ENCODE data around the gene GKAP1. TPM values are rescaled to one million over a fixed set of nuclear protein-coding genes. Genes with fewer than 3 reads are reported as not detected.

Gene GKAP1
- total RNA-seq, 4 donors from 2014 or later = 12.3 to 22.4 (median 13.4) TPM

GRCh38 chr9:83701769-83702168 lies 115.8 kb downstream of the GKAP1 start:
- H3K9me3 ChIP-seq = no peaks in the 10 kb centered on the region
- H3K4me3 ChIP-seq = no peak overlapping the region
- 43% methylated on average over 6 of the region's 6 CpGs for WGBS
- no peaks in the 10 kb centered on the region for H3K27me3 ChIP-seq
- H3K27ac ChIP-seq (replicated peaks in 1 of 4) = peak overlapping the region; percentile 13 to 45 (median 35)
- intact Hi-C loops (cut with DNase I) = no loop called here
- no peaks in the 10 kb centered on the region for H3K36me3 ChIP-seq
- DNase-seq (ENCODE audit: extremely low spot score) = no peak
- peaks cover 42 to 78% (median 73%) of the 10 kb centered on the region in 4 donors for H3K4me1 ChIP-seq
- TF ChIP-seq POLR2A (IDR thresholded peaks at IDR 0.05; ENCODE audit: low read depth) = no peak
- no peak for TF ChIP-seq CTCF (IDR thresholded peaks at IDR 0.05)
- TF ChIP-seq POLR2AphosphoS5 (IDR thresholded peaks at IDR 0.05) = peak in 1 of 2 donors; percentile 24
- TF ChIP-seq EP300 (IDR thresholded peaks at IDR 0.05) = no peak

GRCh38 chr9:83701286-83701685 lies 116.3 kb downstream of the GKAP1 start:
- no peak overlapping the region for H3K4me3 ChIP-seq
- no peaks in the 10 kb centered on the region for H3K27me3 ChIP-seq
- TF ChIP-seq POLR2A (IDR thresholded peaks at IDR 0.05; ENCODE audit: low read depth) = no peak
- no peak for TF ChIP-seq CTCF (IDR thresholded peaks at IDR 0.05)
- TF ChIP-seq POLR2AphosphoS5 (IDR thresholded peaks at IDR 0.05) = no peak
- TF ChIP-seq EP300 (IDR thresholded peaks at IDR 0.05) = no peak
- peak overlapping the region in 3 of 4 donors; percentile 30 to 45 (median 40) for H3K27ac ChIP-seq (replicated peaks in 1 of 4)
- intact Hi-C loops (cut with DNase I) = no loop called here
- no peaks in the 10 kb centered on the region for H3K9me3 ChIP-seq
- WGBS = 93% methylated on average over 1 of the region's 1 CpG
- H3K36me3 ChIP-seq = no peaks in the 10 kb centered on the region
- DNase-seq (ENCODE audit: extremely low spot score) = no peak
- H3K4me1 ChIP-seq = peaks cover 40 to 75% (median 71%) of the 10 kb centered on the region in 4 donors

- Histone ChIP-seq H3K27me3 (no peaks in the 10 kb centered on the region), H3K9me3 (no peaks in the 10 kb centered on the region), H3K4me1 (peaks cover 34 to 75% (median 70%) of the 10 kb centered on the region in 4 donors), H3K4me3 (no peak overlapping the region), H3K36me3 (no peaks in the 10 kb centered on the region), H3K27ac (replicated peaks in 1 of 4) (no peak overlapping the region)
- WGBS = 97% methylated on average over 3 of the region's 3 CpGs
- intact Hi-C loops (cut with DNase I) = no loop called here
- TF ChIP-seq POLR2A (IDR thresholded peaks at IDR 0.05; ENCODE audit: low read depth) = no peak
- no peak for TF ChIP-seq CTCF (IDR thresholded peaks at IDR 0.05)
- no peak for TF ChIP-seq POLR2AphosphoS5 (IDR thresholded peaks at IDR 0.05)
- no peak for TF ChIP-seq EP300 (IDR thresholded peaks at IDR 0.05)
- no peak for DNase-seq (ENCODE audit: extremely low spot score)
Measured at GRCh38 chr9:83699615-83700014, 118.0 kb downstream of the GKAP1 start.

GRCh38 chr9:83698976-83699585 lies 118.5 kb downstream of the GKAP1 start:
- intact Hi-C loops (cut with DNase I) = no loop called here
- H3K27me3 ChIP-seq = no peaks in the 10 kb centered on the region
- WGBS = 77% methylated on average over 4 of the region's 4 CpGs
- H3K4me1 ChIP-seq = peaks cover 29 to 76% (median 70%) of the 10 kb centered on the region in 4 donors
- DNase-seq (ENCODE audit: extremely low spot score) = no peak
- TF ChIP-seq EP300 (IDR thresholded peaks at IDR 0.05) (no peak), POLR2A (IDR thresholded peaks at IDR 0.05; ENCODE audit: low read depth) (no peak), POLR2AphosphoS5 (IDR thresholded peaks at IDR 0.05) (no peak), CTCF (IDR thresholded peaks at IDR 0.05) (no peak)
- H3K4me3 ChIP-seq = no peak overlapping the region
- H3K9me3 ChIP-seq = no peaks in the 10 kb centered on the region
- no peak overlapping the region for H3K27ac ChIP-seq (replicated peaks in 1 of 4)
- H3K36me3 ChIP-seq = no peaks in the 10 kb centered on the region

GRCh38 chr9:83691492-83691891 lies 126.1 kb downstream of the GKAP1 start:
- no peak for TF ChIP-seq POLR2A (IDR thresholded peaks at IDR 0.05; ENCODE audit: low read depth)
- TF ChIP-seq EP300 (IDR thresholded peaks at IDR 0.05) = no peak
- TF ChIP-seq POLR2AphosphoS5 (IDR thresholded peaks at IDR 0.05) = no peak
- TF ChIP-seq CTCF (IDR thresholded peaks at IDR 0.05) = no peak
- no peak for DNase-seq (ENCODE audit: extremely low spot score)
- Histone ChIP-seq H3K4me3 (no peak overlapping the region), H3K36me3 (no peaks in the 10 kb centered on the region), H3K27ac (replicated peaks in 1 of 4) (no peak overlapping the region), H3K4me1 (peaks cover 19 to 91% (median 71%) of the 10 kb centered on the region in 4 donors), H3K9me3 (no peaks in the 10 kb centered on the region), H3K27me3 (no peaks in the 10 kb centered on the region)
- 87% methylated on average over 3 of the region's 3 CpGs for WGBS
- intact Hi-C loops (cut with DNase I) = no loop called here

Measured in esophagus muscularis mucosa (tissue), 4 donors.